Ovary (tissue), 3 donors: ENCODE measurements around the gene GNG12.

Experiments used
- CTCF ChIP-seq, 3 donors: fragments of 450-650 bp in 2 of 3; fragments of 200-600 bp in 1 of 3; IDR thresholded peaks; one replicate each; pipeline versions ENCODE4 v1.5.1 to v1.8.0; 2016 to 2022; ENCODE audit warnings: antibody characterized with exemption in 3 of 3, mild to moderate bottlenecking in 1 of 3
- EP300 ChIP-seq: sonication (generic); formaldehyde crosslinking; IDR thresholded peaks from one replicate; pipeline ENCODE4 v1.6.1; 2017; ENCODE audit warnings: antibody characterized with exemption
- POLR2A ChIP-seq: fragments of 450-650 bp; IDR thresholded peaks from one replicate; pipeline ENCODE4 v1.6.1; 2017; ENCODE audit warnings: antibody characterized with exemption, mild to moderate bottlenecking, moderate library complexity
- donor health status: DM: no; HTN: no; CAD: no.

DNA sequence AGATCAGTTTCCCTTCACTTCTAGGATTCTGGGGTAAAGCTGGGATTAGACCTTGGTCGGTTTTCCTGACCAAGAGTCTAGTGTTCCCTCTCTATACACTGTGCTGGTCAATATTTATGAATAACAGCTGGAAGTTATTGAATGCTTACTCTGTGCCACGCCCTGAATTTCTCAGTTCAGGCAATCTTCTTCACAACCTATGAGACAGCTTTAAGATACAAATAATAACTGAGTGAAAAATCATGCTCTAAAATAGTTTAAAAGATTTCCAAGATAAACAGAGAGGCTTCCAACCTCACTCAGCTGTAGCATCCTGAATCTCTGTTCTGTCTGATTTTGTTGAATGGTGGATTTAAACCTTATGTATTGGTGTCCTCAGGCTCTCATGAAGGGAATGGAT is 72.2 kb downstream of the GNG12 start:
- TF ChIP-seq CTCF (IDR thresholded peaks at IDR 0.05) (no peak), POLR2A (no peak), EP300 (no peak)
